Measurements from ENCODE around the gene UBE2Q2. TPM values are rescaled to one million over a fixed set of nuclear protein-coding genes. Genes with fewer than 3 reads are reported as not detected.
"Not testable (repeated sequence)": the region's sequence is repeated elsewhere in the genome, so short reads cannot be mapped to it uniquely, and the experiment has no call there.

The UBE2Q2 gene
- total RNA-seq, 2 donors from 2014 or later: 15.4 to 17.8 TPM

- H3K27ac Mint-ChIP-seq: peak overlapping the region; percentile 84
- no peaks in the 10 kb centered on the region for H3K9me3 Mint-ChIP-seq
- no peak for ATAC-seq
- no peak for DNase-seq (ENCODE audit: low spot score in 2 of 2)
- peaks cover 14 to 16% of the 10 kb centered on the region in 2 donors for H3K36me3 Mint-ChIP-seq
These were observed 1.5 kb downstream of the UBE2Q2 start for GRCh38 chr15:75844629-75845335.

DNA sequence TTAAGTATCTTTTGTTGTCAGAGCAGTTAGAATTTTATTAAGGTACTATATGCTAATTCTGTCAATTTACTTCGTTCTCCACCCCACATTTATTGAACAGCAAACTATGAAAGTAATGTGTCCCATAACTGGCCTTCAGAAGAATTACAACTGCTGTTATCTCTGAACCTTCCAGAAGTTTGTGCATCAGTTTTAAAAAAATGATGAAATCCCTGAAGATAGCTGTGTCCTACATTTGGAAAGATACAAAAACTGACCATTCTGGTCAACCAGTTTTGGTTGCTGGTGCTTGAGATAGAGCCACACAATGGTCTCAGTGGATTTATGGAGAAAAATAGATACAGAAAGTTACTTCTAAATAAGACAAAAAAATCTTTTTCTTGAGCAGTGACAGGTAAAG is 5.9 kb downstream of the UBE2Q2 start:
- DNase-seq (ENCODE audit: low spot score in 2 of 2) (no peak), ATAC-seq (no peak)
- Mint-ChIP-seq H3K36me3 (peaks cover 13 to 16% of the 10 kb centered on the region in 2 donors), H3K9me3 (no peaks in the 10 kb centered on the region), H3K27ac (no peak overlapping the region)

- no peak for ATAC-seq
- peaks cover 0 to under 1% of the 10 kb centered on the region in 2 donors for H3K36me3 Mint-ChIP-seq
- DNase-seq (ENCODE audit: low spot score in 2 of 2): no peak
- H3K27ac Mint-ChIP-seq: no peak overlapping the region
- H3K9me3 Mint-ChIP-seq: no peaks in the 10 kb centered on the region
These were observed 7.5 kb downstream of the UBE2Q2 start for GRCh38 chr15:75850708-75851107.

DNA sequence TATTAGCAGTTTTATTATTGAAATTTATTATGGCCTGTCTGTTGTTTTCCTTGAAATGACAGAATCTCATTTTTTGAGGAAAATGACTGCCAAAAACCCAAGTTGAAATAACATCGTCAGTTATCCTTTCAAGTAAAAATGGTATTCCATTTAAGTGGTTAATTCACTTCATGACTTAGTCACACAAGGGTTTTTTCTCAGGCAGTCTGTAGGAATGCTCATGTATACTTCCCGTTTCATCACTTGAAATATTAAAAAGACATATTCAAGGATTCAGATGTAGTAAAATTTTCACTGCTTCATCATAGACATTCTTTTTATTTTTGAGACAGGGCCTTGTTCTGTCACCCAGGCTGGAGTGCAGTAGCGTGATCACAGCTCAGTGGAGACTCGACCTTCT is 8.3 kb downstream of the UBE2Q2 start:
- not testable (repeated sequence) for H3K27ac Mint-ChIP-seq; DNase-seq (ENCODE audit: low spot score in 2 of 2); ATAC-seq; H3K9me3 Mint-ChIP-seq; H3K36me3 Mint-ChIP-seq

- ATAC-seq (peak in 1 of 2 donors; percentile 35), DNase-seq (ENCODE audit: low spot score in 2 of 2) (no peak)
- Mint-ChIP-seq H3K36me3 (peaks cover 6 to 8% of the 10 kb centered on the region in 2 donors), H3K9me3 (no peaks in the 10 kb centered on the region), H3K27ac (no peak overlapping the region)
These were observed 14.6 kb downstream of the UBE2Q2 start for GRCh38 chr15:75857886-75858285.

DNA sequence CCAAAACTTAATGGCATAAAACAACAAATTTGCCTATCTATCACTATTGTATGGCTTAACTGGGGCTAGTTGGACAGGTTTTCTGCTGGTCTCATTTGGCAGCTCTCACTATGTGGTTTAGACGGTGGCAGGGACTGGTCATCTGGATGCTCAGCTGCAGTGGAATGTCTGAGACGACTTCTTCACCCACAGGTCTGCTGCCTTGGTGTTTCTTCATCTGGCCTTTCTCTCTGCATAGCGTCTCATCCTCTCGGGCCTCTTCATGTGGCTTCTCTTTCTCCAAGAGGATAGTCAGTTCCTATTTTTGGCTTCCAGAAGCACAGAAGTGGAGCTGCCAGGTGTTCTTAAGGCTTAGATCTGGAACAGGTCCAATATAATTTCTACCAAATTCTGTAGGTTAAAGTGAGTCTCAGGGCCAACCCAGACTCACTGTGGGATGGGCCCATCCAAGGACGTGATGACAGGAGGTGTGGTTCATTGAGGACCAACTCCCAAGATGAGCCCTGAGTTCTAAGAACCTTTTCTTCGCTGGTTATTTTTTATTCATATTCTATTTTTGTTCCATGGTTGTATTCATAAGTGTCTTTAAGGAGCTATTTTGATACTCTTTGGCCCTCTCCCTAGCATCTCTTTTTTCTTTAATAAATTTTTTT is 18.6 kb downstream of the UBE2Q2 start:
- DNase-seq (ENCODE audit: low spot score in 2 of 2) (no peak), ATAC-seq (no peak)
- H3K9me3 Mint-ChIP-seq: no peaks in the 10 kb centered on the region
- peaks cover 8 to 14% of the 10 kb centered on the region in 2 donors for H3K36me3 Mint-ChIP-seq
- no peak overlapping the region for H3K27ac Mint-ChIP-seq

DNA sequence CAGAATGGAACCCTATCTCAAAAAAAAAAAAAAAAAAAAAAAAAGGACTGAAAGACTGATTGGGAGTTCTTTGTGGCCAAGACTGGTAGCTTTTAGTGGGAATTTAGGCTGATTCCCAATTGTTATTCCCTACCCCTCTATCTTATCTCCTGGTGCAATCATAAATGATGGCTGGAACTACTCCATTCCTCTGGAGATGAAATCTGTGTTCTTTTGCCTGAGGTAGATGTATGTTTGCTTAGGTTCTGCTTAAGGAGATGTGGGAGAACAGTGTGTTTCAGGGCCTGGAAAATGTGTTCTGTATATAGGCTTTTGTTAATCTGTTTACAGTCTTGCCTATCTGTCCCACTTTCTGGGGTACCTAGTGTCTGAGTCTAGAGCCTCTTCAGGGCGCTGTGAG is 19.5 kb downstream of the UBE2Q2 start:
- no peak for DNase-seq (ENCODE audit: low spot score in 2 of 2)
- Mint-ChIP-seq H3K27ac (no peak overlapping the region), H3K9me3 (no peaks in the 10 kb centered on the region), H3K36me3 (peaks cover 8 to 14% of the 10 kb centered on the region in 2 donors)
- ATAC-seq: no peak

DNA sequence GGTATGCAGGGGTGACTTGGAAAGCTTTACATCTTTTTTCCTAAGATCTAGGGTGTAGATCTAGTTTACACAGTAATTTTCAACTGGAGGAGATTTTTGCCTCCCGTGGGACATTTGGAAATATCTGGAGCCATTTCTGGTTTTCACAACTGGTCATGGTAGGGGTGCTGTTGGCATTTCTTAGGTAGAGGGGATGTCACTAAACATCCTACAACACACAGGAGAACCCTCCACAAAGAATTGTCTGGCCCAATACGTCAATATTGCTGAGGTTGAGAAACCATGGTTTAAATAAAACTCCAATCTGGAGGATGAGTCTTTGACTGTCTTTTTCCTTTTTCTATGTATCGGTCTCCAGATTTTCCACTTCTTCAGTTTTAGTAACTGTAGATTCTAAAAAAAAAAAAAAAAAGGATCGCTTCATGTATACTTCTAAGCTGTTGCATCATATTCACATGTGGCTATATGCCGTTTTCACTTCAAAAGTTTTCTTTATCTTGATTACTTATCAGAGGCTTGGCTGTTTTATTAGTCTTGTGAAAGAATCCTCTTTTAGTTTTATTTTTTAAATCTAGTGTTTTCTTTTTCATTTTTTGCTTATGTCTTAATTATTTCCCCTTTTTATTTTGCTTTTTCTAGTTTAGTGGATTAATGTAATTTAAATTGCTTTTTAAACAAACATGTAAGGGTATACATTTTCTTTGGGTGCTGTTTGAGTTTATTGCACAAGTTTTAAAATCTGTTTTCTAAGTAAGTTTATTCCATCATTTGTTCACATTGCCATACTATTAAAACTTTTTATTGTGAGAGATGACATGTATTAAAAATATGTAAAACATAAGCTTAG is 21.2 kb downstream of the UBE2Q2 start:
- peak overlapping the region in 1 of 2 donors; percentile 55 for H3K27ac Mint-ChIP-seq
- DNase-seq (ENCODE audit: low spot score in 2 of 2) (no peak), ATAC-seq (no peak)
- H3K9me3 Mint-ChIP-seq: no peaks in the 10 kb centered on the region
- H3K36me3 Mint-ChIP-seq: peaks cover 8 to 14% of the 10 kb centered on the region in 2 donors

- not testable (repeated sequence) for H3K36me3 Mint-ChIP-seq; DNase-seq (ENCODE audit: low spot score in 2 of 2); H3K9me3 Mint-ChIP-seq; ATAC-seq
- peak overlapping the region in 1 of 2 donors; percentile 45 for H3K27ac Mint-ChIP-seq
These were observed 22.8 kb downstream of the UBE2Q2 start for GRCh38 chr15:75866045-75866444.

GRCh38 chr15:75866916-75867315 is 23.7 kb downstream of the UBE2Q2 start:
- DNase-seq (ENCODE audit: low spot score in 2 of 2) (no peak), ATAC-seq (no peak)
- H3K36me3 Mint-ChIP-seq: peaks cover 0 to 8% of the 10 kb centered on the region in 2 donors
- H3K27ac Mint-ChIP-seq: peak overlapping the region; percentile 11 to 45
- H3K9me3 Mint-ChIP-seq: no peaks in the 10 kb centered on the region

DNA sequence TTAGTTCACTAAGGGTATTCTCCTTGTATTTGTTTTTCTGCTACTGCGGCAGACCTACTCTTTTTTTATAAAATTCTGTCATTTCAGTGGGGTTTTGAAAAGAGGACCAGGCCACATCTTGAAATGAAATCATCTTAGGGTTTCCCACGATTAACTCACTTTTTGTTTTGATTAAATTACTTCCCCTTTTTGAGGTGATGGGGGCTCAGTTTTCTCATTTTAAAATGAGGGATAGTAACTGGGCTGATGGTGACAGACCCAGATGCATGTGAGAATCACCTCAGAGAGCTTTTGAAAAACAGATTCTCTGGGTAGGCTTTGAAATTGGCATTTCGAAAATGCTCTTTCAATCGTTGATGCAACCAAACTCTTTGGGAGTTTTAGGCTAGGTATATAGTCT is 24.2 kb downstream of the UBE2Q2 start:
- ATAC-seq (no peak), DNase-seq (ENCODE audit: low spot score in 2 of 2) (no peak)
- Mint-ChIP-seq H3K9me3 (no peaks in the 10 kb centered on the region), H3K27ac (no peak overlapping the region), H3K36me3 (peaks cover 0 to 8% of the 10 kb centered on the region in 2 donors)

DNA sequence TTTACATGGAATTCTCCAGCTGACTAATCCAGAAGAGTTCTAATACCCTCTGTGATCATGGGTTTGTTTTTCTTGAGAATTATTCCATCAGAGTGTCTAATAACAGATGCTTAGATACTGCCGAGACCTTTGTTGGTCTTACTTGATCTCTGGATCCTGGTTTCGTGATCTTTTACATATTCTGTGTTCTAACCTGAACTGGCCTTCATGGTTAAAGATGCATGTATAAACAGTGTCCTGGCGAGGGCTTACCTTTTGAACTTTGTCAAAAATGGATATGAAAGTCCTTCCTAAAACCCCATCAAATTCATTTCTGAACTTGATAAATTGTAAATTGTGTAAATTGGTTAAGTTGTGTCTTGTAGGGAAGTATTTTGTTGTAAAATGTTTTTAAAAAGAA is 24.8 kb downstream of the UBE2Q2 start:
- ATAC-seq (no peak), DNase-seq (ENCODE audit: low spot score in 2 of 2) (no peak)
- Mint-ChIP-seq H3K36me3 (peaks cover 0 to 8% of the 10 kb centered on the region in 2 donors), H3K27ac (no peak overlapping the region), H3K9me3 (no peaks in the 10 kb centered on the region)

DNA sequence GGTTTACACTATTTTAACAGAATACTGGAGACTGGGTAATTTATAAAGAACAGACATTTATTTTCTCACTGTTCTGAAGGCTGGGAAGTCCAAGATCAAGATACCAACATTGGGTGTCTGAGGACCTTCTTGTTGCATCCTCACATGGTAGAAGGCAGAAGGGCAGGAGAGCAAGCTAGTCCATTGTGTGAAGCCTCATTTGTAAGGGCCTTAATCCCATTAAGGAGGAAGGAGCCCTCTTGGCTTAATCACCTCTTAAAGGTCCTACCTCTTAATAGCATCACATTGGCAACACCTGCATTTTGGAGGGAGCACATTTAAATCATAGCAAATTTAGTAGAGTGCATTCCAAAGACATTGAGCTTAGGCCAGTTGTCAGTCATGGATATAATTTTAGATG is 26.2 kb downstream of the UBE2Q2 start:
- DNase-seq (ENCODE audit: low spot score in 2 of 2) (no peak), ATAC-seq (no peak)
- H3K9me3 Mint-ChIP-seq: no peaks in the 10 kb centered on the region
- H3K36me3 Mint-ChIP-seq: peaks cover 0 to 8% of the 10 kb centered on the region in 2 donors
- H3K27ac Mint-ChIP-seq: no peak overlapping the region

- not testable (repeated sequence) for H3K9me3 Mint-ChIP-seq; H3K27ac Mint-ChIP-seq; DNase-seq (ENCODE audit: low spot score in 2 of 2); ATAC-seq; H3K36me3 Mint-ChIP-seq
These were observed 28.3 kb downstream of the UBE2Q2 start for GRCh38 chr15:75871589-75871988.

DNA sequence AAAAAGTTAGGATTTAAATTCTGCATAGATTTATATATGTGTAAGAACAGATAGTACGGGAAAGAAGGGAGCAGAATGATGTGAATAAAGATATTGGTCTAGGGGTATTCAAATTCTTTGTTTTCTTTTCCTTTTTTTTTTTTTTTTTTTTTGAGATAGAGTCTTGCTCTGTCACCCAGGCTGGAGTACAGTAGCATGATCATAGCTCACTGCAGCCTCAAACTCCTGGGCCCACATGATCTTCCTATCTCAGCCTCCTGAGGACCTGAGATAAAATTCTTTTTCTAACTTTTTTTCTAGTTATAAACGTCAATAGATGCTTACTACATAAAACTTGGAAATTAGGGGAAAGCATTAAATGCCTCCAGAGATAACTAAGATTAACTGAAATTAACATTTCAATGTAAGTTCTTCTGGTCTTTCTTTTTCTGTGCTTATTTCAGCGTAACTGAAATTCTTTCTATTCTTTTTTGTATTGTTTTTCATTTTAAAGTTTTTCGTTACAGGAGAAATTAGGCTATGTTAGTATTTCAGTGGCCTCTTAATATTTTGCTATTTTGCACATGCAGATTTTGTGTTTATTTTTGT is 29.2 kb downstream of the UBE2Q2 start:
- DNase-seq (ENCODE audit: low spot score in 2 of 2): no peak
- ATAC-seq: no peak
- no peak overlapping the region for H3K27ac Mint-ChIP-seq
- no peaks in the 10 kb centered on the region for H3K9me3 Mint-ChIP-seq
- H3K36me3 Mint-ChIP-seq: no peaks in the 10 kb centered on the region

- Mint-ChIP-seq H3K27ac (no peak overlapping the region), H3K9me3 (no peaks in the 10 kb centered on the region), H3K36me3 (no peaks in the 10 kb centered on the region)
- ATAC-seq (no peak), DNase-seq (ENCODE audit: low spot score in 2 of 2) (no peak)
These were observed 40.8 kb downstream of the UBE2Q2 start for GRCh38 chr15:75884041-75884440.

GRCh38 chr15:75887178-75887577 is 43.9 kb downstream of the UBE2Q2 start:
- Mint-ChIP-seq H3K27ac (peak overlapping the region in 1 of 2 donors; percentile 13), H3K36me3 (no peaks in the 10 kb centered on the region), H3K9me3 (no peaks in the 10 kb centered on the region)
- ATAC-seq (no peak), DNase-seq (ENCODE audit: low spot score in 2 of 2) (no peak)

Data from activated naive CD4-positive, alpha-beta T cell treated with anti-CD3 and anti-CD28 coated beads, Interleukin-2, amount 50 U/mL, for 72 hours (primary cell).